DOHH2 (cell line): ENCODE results near the gene L1CAM.

Source experiments
- EZH2phosphoT487 ChIP-seq: fragments of 200-600 bp; sonication (generic); IDR thresholded peaks from 2 replicates; pipeline ENCODE4 v1.6.1; 2017; ENCODE audit warnings: borderline replicate concordance, mild to moderate bottlenecking, antibody characterized with exemption, low read length, moderate library complexity, mixed read lengths
- TF ChIP-seq, protein P1 (sequence below): fragments of 200-600 bp; sonication (generic); IDR thresholded peaks from one replicate; pipeline ENCODE4 v1.5.1; 2014; ENCODE audit warnings: antibody characterized with exemption, mild to moderate bottlenecking, low read depth, low read length; ENCODE audit not compliant: poor library complexity, severe bottlenecking

DNA sequence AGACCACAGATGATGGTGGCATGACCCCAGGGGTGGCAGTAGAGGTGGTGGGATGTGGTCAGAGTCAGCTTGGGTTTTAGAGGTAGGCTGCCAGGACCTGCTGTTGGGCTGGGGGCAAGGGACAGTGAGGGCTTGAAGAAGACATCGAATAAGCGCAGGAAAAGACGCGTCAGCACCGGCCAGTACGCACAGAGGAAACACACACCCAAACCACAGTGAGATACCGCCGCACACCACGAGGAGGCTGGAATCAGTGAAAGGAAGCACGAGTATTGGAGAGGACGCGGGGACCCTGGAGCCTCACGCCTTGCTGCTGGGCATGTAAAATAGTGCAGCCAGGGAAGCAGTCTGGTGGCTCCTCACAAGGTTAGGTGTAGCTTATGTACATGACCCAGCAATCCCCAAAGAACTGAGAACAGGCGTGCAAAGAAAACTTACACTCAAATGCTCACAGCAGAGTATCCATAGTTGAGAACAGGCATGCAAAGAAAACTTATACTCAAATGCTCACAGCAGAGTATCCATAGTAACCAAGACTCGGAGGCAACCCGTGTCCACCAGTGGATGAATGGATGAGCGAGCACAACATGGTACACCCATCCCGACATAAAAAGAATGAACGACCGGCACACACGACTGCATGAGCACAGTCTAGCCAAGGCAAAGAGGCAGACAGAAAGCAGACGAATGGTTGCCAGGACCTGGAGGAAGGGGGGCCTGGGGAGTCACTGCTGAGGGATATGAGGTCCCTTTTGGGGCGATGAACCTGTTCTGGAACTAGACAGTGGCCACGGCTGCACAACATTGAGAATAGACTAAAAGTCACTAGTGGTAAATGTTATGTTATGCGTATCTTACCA is 68.9 kb downstream of the L1CAM start:
- TF ChIP-seq, protein P1, sequence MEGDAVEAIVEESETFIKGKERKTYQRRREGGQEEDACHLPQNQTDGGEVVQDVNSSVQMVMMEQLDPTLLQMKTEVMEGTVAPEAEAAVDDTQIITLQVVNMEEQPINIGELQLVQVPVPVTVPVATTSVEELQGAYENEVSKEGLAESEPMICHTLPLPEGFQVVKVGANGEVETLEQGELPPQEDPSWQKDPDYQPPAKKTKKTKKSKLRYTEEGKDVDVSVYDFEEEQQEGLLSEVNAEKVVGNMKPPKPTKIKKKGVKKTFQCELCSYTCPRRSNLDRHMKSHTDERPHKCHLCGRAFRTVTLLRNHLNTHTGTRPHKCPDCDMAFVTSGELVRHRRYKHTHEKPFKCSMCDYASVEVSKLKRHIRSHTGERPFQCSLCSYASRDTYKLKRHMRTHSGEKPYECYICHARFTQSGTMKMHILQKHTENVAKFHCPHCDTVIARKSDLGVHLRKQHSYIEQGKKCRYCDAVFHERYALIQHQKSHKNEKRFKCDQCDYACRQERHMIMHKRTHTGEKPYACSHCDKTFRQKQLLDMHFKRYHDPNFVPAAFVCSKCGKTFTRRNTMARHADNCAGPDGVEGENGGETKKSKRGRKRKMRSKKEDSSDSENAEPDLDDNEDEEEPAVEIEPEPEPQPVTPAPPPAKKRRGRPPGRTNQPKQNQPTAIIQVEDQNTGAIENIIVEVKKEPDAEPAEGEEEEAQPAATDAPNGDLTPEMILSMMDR, result no peak
- no peak for TF ChIP-seq EZH2phosphoT487
